ENCODE results near the gene CXorf58.

Gene CXorf58

GRCh38 chrX:23896981-23897380 lies 10.8 kb upstream of the CXorf58 start:
- TF ChIP-seq REST (IDR thresholded peaks at IDR 0.05; ENCODE audit: insufficient read depth in 1 of 2, low read depth in 2 of 2, low read length in 2 of 2): no peak
- no peak for TF ChIP-seq POLR2AphosphoS5 (IDR thresholded peaks at IDR 0.05; ENCODE audit: low read depth, low read length)
- TF ChIP-seq SIN3A (IDR thresholded peaks at IDR 0.05; ENCODE audit: borderline replicate concordance, insufficient read depth, low read length): no peak
- TF ChIP-seq TAF1 (IDR thresholded peaks at IDR 0.05; ENCODE audit: borderline replicate concordance, insufficient read depth, low read length): no peak
- no peak for TF ChIP-seq FOXP2 (optimal IDR thresholded peaks at IDR 0.05; ENCODE audit: borderline replicate concordance, extremely low read depth, extremely low read length, insufficient read depth)

- TF ChIP-seq REST (IDR thresholded peaks at IDR 0.05; ENCODE audit: insufficient read depth in 1 of 2, low read depth in 2 of 2, low read length in 2 of 2) (no peak), TAF1 (IDR thresholded peaks at IDR 0.05; ENCODE audit: borderline replicate concordance, insufficient read depth, low read length) (no peak), FOXP2 (optimal IDR thresholded peaks at IDR 0.05; ENCODE audit: borderline replicate concordance, extremely low read depth, extremely low read length, insufficient read depth) (no peak), SIN3A (IDR thresholded peaks at IDR 0.05; ENCODE audit: borderline replicate concordance, insufficient read depth, low read length) (no peak)
These were observed 9.3 kb upstream of the CXorf58 start for GRCh38 chrX:23898412-23898959.

GRCh38 chrX:23900220-23900797 lies 7.5 kb upstream of the CXorf58 start:
- no peak for TF ChIP-seq REST (IDR thresholded peaks at IDR 0.05; ENCODE audit: insufficient read depth in 1 of 2, low read depth in 2 of 2, low read length in 2 of 2)
- no peak for TF ChIP-seq FOXP2 (optimal IDR thresholded peaks at IDR 0.05; ENCODE audit: borderline replicate concordance, extremely low read depth, extremely low read length, insufficient read depth)
- TF ChIP-seq SIN3A (IDR thresholded peaks at IDR 0.05; ENCODE audit: borderline replicate concordance, insufficient read depth, low read length): no peak
- TF ChIP-seq TAF1 (IDR thresholded peaks at IDR 0.05; ENCODE audit: borderline replicate concordance, insufficient read depth, low read length): no peak
- no peak for TF ChIP-seq POLR2AphosphoS5 (IDR thresholded peaks at IDR 0.05; ENCODE audit: low read depth, low read length)

GRCh38 chrX:23901060-23901459 lies 6.7 kb upstream of the CXorf58 start:
- TF ChIP-seq TAF1 (IDR thresholded peaks at IDR 0.05; ENCODE audit: borderline replicate concordance, insufficient read depth, low read length): no peak

- TF ChIP-seq POLR2AphosphoS5 (IDR thresholded peaks at IDR 0.05; ENCODE audit: low read depth, low read length): no peak
- no peak for TF ChIP-seq TAF1 (IDR thresholded peaks at IDR 0.05; ENCODE audit: borderline replicate concordance, insufficient read depth, low read length)
- no peak for TF ChIP-seq FOXP2 (optimal IDR thresholded peaks at IDR 0.05; ENCODE audit: borderline replicate concordance, extremely low read depth, extremely low read length, insufficient read depth)
- TF ChIP-seq REST (IDR thresholded peaks at IDR 0.05; ENCODE audit: insufficient read depth in 1 of 2, low read depth in 2 of 2, low read length in 2 of 2): no peak
- no peak for TF ChIP-seq SIN3A (IDR thresholded peaks at IDR 0.05; ENCODE audit: borderline replicate concordance, insufficient read depth, low read length)
These were observed 6.0 kb upstream of the CXorf58 start for GRCh38 chrX:23901805-23902204.

All from PFSK-1 (cell line).